ENCODE results near the gene UST.

- no peak for TF ChIP-seq POLR2A (IDR thresholded peaks at IDR 0.05; ENCODE audit: low read depth, low read length)
- TF ChIP-seq TAF1 (IDR thresholded peaks at IDR 0.05; ENCODE audit: low read depth, low read length) = no peak
- no peak for TF ChIP-seq POLR2AphosphoS5 (IDR thresholded peaks at IDR 0.05; ENCODE audit: low read depth, low read length)
- no peak for TF ChIP-seq SPI1 (IDR thresholded peaks at IDR 0.05; ENCODE audit: low read depth, low read length)
- no peak for TF ChIP-seq POU2F2 (IDR thresholded peaks at IDR 0.05; ENCODE audit: low read depth, low read length)
- no peak for TF ChIP-seq PAX5 (IDR thresholded peaks at IDR 0.05; ENCODE audit: insufficient read depth, low read length, severe bottlenecking)
These were observed 108.9 kb downstream of the UST start for GRCh38 chr6:148855744-148856143.

Measured in GM12891 (cell line).